Measurements from ENCODE around the gene DPP7. TPM values are rescaled to one million over a fixed set of nuclear protein-coding genes. Genes with fewer than 3 reads are reported as not detected.

Gene DPP7
- total RNA-seq, 2 donors from 2014 or later, result 20.1 to 30.6 TPM

- no peaks in the 10 kb centered on the region for H3K9me3 Mint-ChIP-seq
- no peak for DNase-seq
- peaks cover 61% of the 10 kb centered on the region for H3K36me3 ChIP-seq (ENCODE audit: control insufficient read depth, insufficient read depth, low read length)
- H3K27ac Mint-ChIP-seq, result no peak overlapping the region
- H3K27me3 Mint-ChIP-seq (ENCODE audit: insufficient read depth), result no peaks in the 10 kb centered on the region
- H3K4me3 Mint-ChIP-seq, result no peak overlapping the region
- peaks cover 38% of the 10 kb centered on the region for H3K36me3 Mint-ChIP-seq (ENCODE audit: low read depth)
- H3K4me3 ChIP-seq (ENCODE audit: low read length), result no peak overlapping the region
- WGBS, 2 experiments (ENCODE audit: insufficient coverage in 1 of 2, insufficient read length in 1 of 2), result 90 to 92% methylated on average over 27 to 30 of the region's 30 CpGs
- no peak overlapping the region for H3K9ac ChIP-seq (ENCODE audit: extremely low read depth, low read length, poor library complexity, severe bottlenecking)
- H3K27ac ChIP-seq (ENCODE audit: low read depth, low read length), result no peak overlapping the region
- H3K9me3 ChIP-seq (ENCODE audit: control insufficient read depth, low read length), result no peaks in the 10 kb centered on the region
- H3K4me1 Mint-ChIP-seq, result no peaks in the 10 kb centered on the region
- no peaks in the 10 kb centered on the region for H3K27me3 ChIP-seq (ENCODE audit: control insufficient read depth, insufficient read depth, low read length, poor library complexity, severe bottlenecking)
- no peak for TF ChIP-seq CTCF (conservative IDR thresholded peaks at IDR 0.05)
- no peaks in the 10 kb centered on the region for H3K4me1 ChIP-seq (ENCODE audit: control insufficient read depth, insufficient read depth, low read length)
Observed at GRCh38 chr9:137095664-137096517, 18.6 kb downstream of the DPP7 start.

GRCh38 chr9:137089232-137089947 is 25.1 kb downstream of the DPP7 start:
- TF ChIP-seq CTCF (conservative IDR thresholded peaks at IDR 0.05), result no peak
- 91 to 95% methylated on average over 9 to 11 of the region's 11 CpGs for WGBS, 2 experiments (ENCODE audit: insufficient coverage in 1 of 2, insufficient read length in 1 of 2)
- H3K27ac ChIP-seq (ENCODE audit: low read depth, low read length), result no peak overlapping the region
- H3K9me3 ChIP-seq (ENCODE audit: control insufficient read depth, low read length), result no peaks in the 10 kb centered on the region
- H3K27ac Mint-ChIP-seq, result no peak overlapping the region
- peaks cover 10% of the 10 kb centered on the region for H3K4me1 Mint-ChIP-seq
- no peaks in the 10 kb centered on the region for H3K4me1 ChIP-seq (ENCODE audit: control insufficient read depth, insufficient read depth, low read length)
- peaks cover 36% of the 10 kb centered on the region for H3K36me3 ChIP-seq (ENCODE audit: control insufficient read depth, insufficient read depth, low read length)
- H3K36me3 Mint-ChIP-seq (ENCODE audit: low read depth), result peaks cover 27% of the 10 kb centered on the region
- no peak overlapping the region for H3K9ac ChIP-seq (ENCODE audit: extremely low read depth, low read length, poor library complexity, severe bottlenecking)
- no peaks in the 10 kb centered on the region for H3K9me3 Mint-ChIP-seq
- H3K27me3 ChIP-seq (ENCODE audit: control insufficient read depth, insufficient read depth, low read length, poor library complexity, severe bottlenecking), result no peaks in the 10 kb centered on the region
- H3K4me3 Mint-ChIP-seq, result no peak overlapping the region
- no peak overlapping the region for H3K4me3 ChIP-seq (ENCODE audit: low read length)
- peaks cover 6% of the 10 kb centered on the region for H3K27me3 Mint-ChIP-seq (ENCODE audit: insufficient read depth)
- DNase-seq, result no peak

GRCh38 chr9:137088121-137088520 is 26.4 kb downstream of the DPP7 start:
- H3K27me3 Mint-ChIP-seq (ENCODE audit: insufficient read depth), result peaks cover 6% of the 10 kb centered on the region
- Histone ChIP-seq H3K36me3 (ENCODE audit: control insufficient read depth, insufficient read depth, low read length) (peaks cover 30% of the 10 kb centered on the region), H3K27me3 (ENCODE audit: control insufficient read depth, insufficient read depth, low read length, poor library complexity, severe bottlenecking) (no peaks in the 10 kb centered on the region), H3K4me1 (ENCODE audit: control insufficient read depth, insufficient read depth, low read length) (no peaks in the 10 kb centered on the region), H3K9me3 (ENCODE audit: control insufficient read depth, low read length) (no peaks in the 10 kb centered on the region), H3K4me3 (ENCODE audit: low read length) (peak overlapping the region; percentile 95), H3K27ac (ENCODE audit: low read depth, low read length) (no peak overlapping the region), H3K9ac (ENCODE audit: extremely low read depth, low read length, poor library complexity, severe bottlenecking) (no peak overlapping the region)
- H3K36me3 Mint-ChIP-seq (ENCODE audit: low read depth), result peaks cover 24% of the 10 kb centered on the region
- WGBS, 2 experiments (ENCODE audit: insufficient coverage in 1 of 2, insufficient read length in 1 of 2), result 91 to 94% methylated on average over 4 to 5 of the region's 5 CpGs
- no peak for TF ChIP-seq CTCF (conservative IDR thresholded peaks at IDR 0.05)
- no peak overlapping the region for H3K27ac Mint-ChIP-seq
- peaks cover 10% of the 10 kb centered on the region for H3K4me1 Mint-ChIP-seq
- H3K4me3 Mint-ChIP-seq, result peak overlapping the region; percentile 75
- DNase-seq, result no peak
- H3K9me3 Mint-ChIP-seq, result no peaks in the 10 kb centered on the region
